Stimulated activated CD4-positive, alpha-beta T cell treated with anti-CD3 and anti-CD28 coated beads, Interleukin-4, amount 100 ng/mL, for 1 hour (primary cell): ENCODE measurements around the gene TBKBP1.
"Not testable (repeated sequence)": the region's sequence is repeated elsewhere in the genome, so short reads cannot be mapped to it uniquely, and the experiment has no call there.

Experiments
- DNase-seq: peaks from one replicate; pipeline ENCODE4 v3.0.0-alpha.2; 2020

Gene TBKBP1

GRCh38 chr17:47735139-47735464 is 41.1 kb downstream of the TBKBP1 start:
- no peak for DNase-seq

- peak; percentile 17 for DNase-seq
These were observed 41.6 kb downstream of the TBKBP1 start for GRCh38 chr17:47735536-47736011.

GRCh38 chr17:47736501-47737495 is 42.8 kb downstream of the TBKBP1 start:
- no peak for DNase-seq

- DNase-seq = no peak
These were observed 44.2 kb downstream of the TBKBP1 start for GRCh38 chr17:47738178-47738577.

GRCh38 chr17:47739150-47739549 is 45.2 kb downstream of the TBKBP1 start:
- DNase-seq = no peak

GRCh38 chr17:47739945-47740344 is 46.0 kb downstream of the TBKBP1 start:
- not testable (repeated sequence) for DNase-seq

GRCh38 chr17:47741109-47741792 is 47.3 kb downstream of the TBKBP1 start:
- DNase-seq = no peak

GRCh38 chr17:47741793-47742145 is 47.8 kb downstream of the TBKBP1 start:
- no peak for DNase-seq

GRCh38 chr17:47742319-47743181 is 48.6 kb downstream of the TBKBP1 start:
- peak; percentile 53 for DNase-seq

- DNase-seq = no peak
These were observed 50.4 kb downstream of the TBKBP1 start for GRCh38 chr17:47744168-47745036.

GRCh38 chr17:47745037-47745380 is 51.0 kb downstream of the TBKBP1 start:
- DNase-seq = no peak

GRCh38 chr17:47751471-47751870 is 57.5 kb downstream of the TBKBP1 start:
- no peak for DNase-seq

GRCh38 chr17:47757386-47757785 is 63.4 kb downstream of the TBKBP1 start:
- DNase-seq = no peak

GRCh38 chr17:47760409-47761140 is 66.6 kb downstream of the TBKBP1 start:
- no peak for DNase-seq
